Gastrocnemius medialis (tissue), 4 donors: Measurements from ENCODE around the gene RNF146. TPM values are rescaled to one million over a fixed set of nuclear protein-coding genes. Genes with fewer than 3 reads are reported as not detected.

Experiments used
- ATAC-seq, 2 donors: fragments of 150-250 bp; one replicate each; pipeline ENCODE4 v1.9.1; 2016
- DNase-seq, 2 donors: peaks; one replicate each; pipeline ENCODE4 v3.0.0-alpha.2; 2019
- H3K27ac ChIP-seq, 4 donors: fragments of 200-600 bp; sonication (generic); 1 replicate in 1 of 4; 2 replicates in 3 of 4; pipeline ENCODE4 v1.5.1; 2016 to 2018; ENCODE audit warnings: mild to moderate bottlenecking in 2 of 4, moderate library complexity in 1 of 4
- H3K27me3 ChIP-seq, 3 donors: fragments of 200-600 bp; sonication (generic) in 2 of 3; 1 replicate in 1 of 3; 2 replicates in 2 of 3; pipeline versions ENCODE4 v1.5.1 to v1.6.0; 2016 to 2019; ENCODE audit warnings: mild to moderate bottlenecking in 1 of 3, moderate library complexity in 1 of 3
- H3K36me3 ChIP-seq, 2 donors: fragments of 200-600 bp; sonication (generic) in 1 of 2; one replicate each; pipeline ENCODE4 v1.5.1; 2017 to 2018
- H3K4me1 ChIP-seq, 2 donors: fragments of 200-600 bp; sonication (generic) in 1 of 2; one replicate each; pipeline ENCODE4 v1.5.1; 2016 to 2017; ENCODE audit warnings: mild to moderate bottlenecking in 2 of 2
- H3K4me3 ChIP-seq, 4 donors: fragments of 200-600 bp; sonication (generic) in 3 of 4; 1 replicate in 1 of 4; 2 replicates in 3 of 4; pipeline ENCODE4 v1.5.1; 2016 to 2019; ENCODE audit warnings: mild to moderate bottlenecking in 2 of 4
- H3K9me3 ChIP-seq, 3 donors: fragments of 200-600 bp; sonication (generic) in 2 of 3; 1 replicate in 1 of 3; 2 replicates in 2 of 3; pipeline ENCODE4 v1.5.1; 2016 to 2019
- CTCF ChIP-seq, 5 experiments: fragments of 450-650 bp in 3 of 5; fragments of 200-600 bp in 2 of 5; sonication (generic) in 2 of 5; IDR thresholded peaks in 4 of 5; conservative IDR thresholded peaks in 1 of 5; 1 replicate in 4 of 5; 2 replicates in 1 of 5; pipeline ENCODE4 v1.5.1; 2016 to 2019; ENCODE audit warnings: antibody characterized with exemption in 5 of 5, mild to moderate bottlenecking in 3 of 5, moderate library complexity in 3 of 5
- POLR2A ChIP-seq, 2 donors: fragments of 450-650 bp; IDR thresholded peaks; one replicate each; pipeline ENCODE4 v1.6.1; 2017; ENCODE audit warnings: antibody characterized with exemption in 2 of 2, mild to moderate bottlenecking in 2 of 2, moderate library complexity in 2 of 2
- in situ Hi-C, 4 donors: fragments of 200-750 bp; cut with MboI; loops; one replicate each; pipeline versions ENCODE4 v1.15.0 to v1.8.0; 2017; ENCODE audit warnings: low sequenced_read_pairs in 4 of 4
- intact Hi-C: fragments of 100-400 bp; cut with DNase I; formaldehyde crosslinking; loops from one replicate; pipeline ENCODE4 v1.15.1; 2023; ENCODE audit warnings: low total_unique reads
- total RNA-seq, 4 donors: library from RNA; depleted of rRNA; stranded (reverse); fragments of >200 nt; gene quantifications; one replicate each; pipeline versions ENCODE4 v1.1.0 to v1.2.3, GENCODE V29; 2016

Gene RNF146
- total RNA-seq, 4 donors from 2014 or later: 36.3 to 82.3 (median 56.8) TPM

DNA sequence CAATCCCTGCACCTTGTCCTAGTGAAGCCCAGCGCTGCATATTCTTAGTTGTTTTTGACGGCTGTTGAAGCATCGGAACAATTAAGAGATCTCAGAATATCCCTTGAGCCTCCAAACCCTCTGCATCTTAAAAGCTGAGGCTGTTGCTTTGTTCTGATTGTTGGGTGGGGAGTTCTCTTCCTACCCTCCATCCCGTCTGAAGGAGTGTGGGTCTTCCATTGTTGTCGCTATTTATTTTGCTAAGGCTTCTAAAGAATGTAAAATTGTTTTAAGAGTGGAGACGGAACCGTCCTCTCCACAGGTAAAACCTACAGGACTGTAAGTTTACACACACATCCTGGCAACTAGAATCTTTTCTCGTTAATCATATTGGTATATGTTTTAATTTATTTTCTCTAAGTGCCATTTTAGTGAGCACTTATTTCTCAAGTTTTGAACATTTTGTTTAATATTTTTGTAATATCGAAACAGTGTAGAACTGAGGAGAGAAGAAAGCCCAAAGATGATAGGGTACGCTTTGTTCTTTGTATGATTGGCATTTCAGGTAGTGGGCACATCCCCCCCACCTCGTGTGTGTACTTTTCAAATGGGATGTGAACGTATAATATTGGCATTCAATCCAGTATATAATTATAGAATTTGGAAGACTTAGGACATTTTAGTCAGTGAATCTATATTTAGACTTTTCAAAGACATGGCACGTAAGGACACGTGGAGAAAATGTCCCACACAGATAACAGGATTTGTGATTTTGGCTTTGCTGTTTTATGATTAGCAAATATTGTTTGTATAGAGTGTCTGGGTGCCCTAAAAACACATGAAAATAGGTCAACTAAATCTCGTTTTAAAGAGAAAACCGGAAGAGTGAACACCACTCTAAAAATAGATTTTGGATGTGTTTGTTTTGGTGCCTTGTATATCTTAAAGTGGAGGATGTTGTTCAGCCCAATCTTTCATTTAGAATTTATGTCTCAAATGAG, 1.3 kb downstream of the RNF146 start:
- DNase-seq: no peak
- Histone ChIP-seq H3K36me3 (no peaks in the 10 kb centered on the region), H3K4me3 (peak overlapping the region; percentile 74 to 90 (median 84)), H3K9me3 (no peaks in the 10 kb centered on the region), H3K27me3 (no peaks in the 10 kb centered on the region), H3K4me1 (peaks cover 48 to 49% of the 10 kb centered on the region in 2 donors), H3K27ac (peak overlapping the region; percentile 95 to 99 (median 96))
- intact Hi-C loops: loop anchor here (1.0 to 10.0 kb wide), 6 partner anchors 75 to 551 kb away; partner anchors contain the start of genes KIAA0408 and RSPO3
- in situ Hi-C loops: loop anchor here in 3 of 4 donors (5.0 to 10.0 kb wide), 3 partner anchors 71 to 463 kb away; no protein-coding TSS in a partner anchor
- TF ChIP-seq CTCF (IDR thresholded peaks at IDR 0.05 in 4 of 5, conservative IDR thresholded peaks at IDR 0.05 in 1 of 5) (no peak), POLR2A (IDR thresholded peaks at IDR 0.05) (no peak)
- ATAC-seq: peak; percentile 5 to 25

GRCh38 chr6:127272576-127272975, 5.9 kb downstream of the RNF146 start:
- Histone ChIP-seq H3K27me3 (no peaks in the 10 kb centered on the region), H3K4me3 (no peak overlapping the region), H3K36me3 (no peaks in the 10 kb centered on the region), H3K27ac (no peak overlapping the region), H3K4me1 (peaks cover 78 to 81% of the 10 kb centered on the region in 2 donors), H3K9me3 (no peaks in the 10 kb centered on the region)
- TF ChIP-seq POLR2A (IDR thresholded peaks at IDR 0.05) (no peak), CTCF (IDR thresholded peaks at IDR 0.05 in 4 of 5, conservative IDR thresholded peaks at IDR 0.05 in 1 of 5) (no peak)
- ATAC-seq (no peak), DNase-seq (no peak)
- in situ Hi-C loops: no loop called here
- intact Hi-C loops: no loop called here

- in situ Hi-C loops (no loop called here), intact Hi-C loops (no loop called here)
- DNase-seq (no peak), ATAC-seq (no peak)
- H3K27me3 ChIP-seq: no peaks in the 10 kb centered on the region
- H3K36me3 ChIP-seq: no peaks in the 10 kb centered on the region
- H3K9me3 ChIP-seq: no peaks in the 10 kb centered on the region
- no peak overlapping the region for H3K27ac ChIP-seq
- no peak overlapping the region for H3K4me3 ChIP-seq
- peaks cover 87 to 89% of the 10 kb centered on the region in 2 donors for H3K4me1 ChIP-seq
- no peak for TF ChIP-seq POLR2A (IDR thresholded peaks at IDR 0.05)
- no peak for TF ChIP-seq CTCF (IDR thresholded peaks at IDR 0.05 in 4 of 5, conservative IDR thresholded peaks at IDR 0.05 in 1 of 5)
Measured at GRCh38 chr6:127273499-127273898, 6.8 kb downstream of the RNF146 start.

GRCh38 chr6:127276331-127276730, 9.7 kb downstream of the RNF146 start:
- H3K4me1 ChIP-seq: peaks cover 72% of the 10 kb centered on the region in 2 donors

More at GRCh38 chr6:127276331-127276730, 9.7 kb downstream of the RNF146 start:
- TF ChIP-seq POLR2A (IDR thresholded peaks at IDR 0.05) (no peak), CTCF (IDR thresholded peaks at IDR 0.05 in 4 of 5, conservative IDR thresholded peaks at IDR 0.05 in 1 of 5) (no peak)
- no peaks in the 10 kb centered on the region for H3K27me3 ChIP-seq
- peak overlapping the region in 1 of 4 donors; percentile 31 for H3K27ac ChIP-seq
- H3K36me3 ChIP-seq: peaks cover 0 to 7% of the 10 kb centered on the region in 2 donors
- H3K4me3 ChIP-seq: no peak overlapping the region
- intact Hi-C loops (no loop called here), in situ Hi-C loops (no loop called here)
- H3K9me3 ChIP-seq: no peaks in the 10 kb centered on the region
- DNase-seq (no peak), ATAC-seq (no peak)
